GM18867 (cell line): ENCODE data around the gene SH3RF1.
A peak's percentile ranks its signal among the peaks of the same experiment; 100 is the strongest.
"Not testable (repeated sequence)": the region's sequence is repeated elsewhere in the genome, so short reads cannot be mapped to it uniquely, and the experiment has no call there.

Experiments
- ATAC-seq: cut with Tn5 transposase; IDR thresholded peaks from one replicate; pipeline ENCODE4 v1.9.1; 2021; ENCODE audit warnings: mild to moderate bottlenecking, moderate library complexity; ENCODE audit not compliant: unreplicated experiment

SH3RF1 gene

GRCh38 chr4:169229571-169230028 is 41.2 kb downstream of the SH3RF1 start:
- no peak for ATAC-seq

GRCh38 chr4:169228076-169228475 is 42.7 kb downstream of the SH3RF1 start:
- no peak for ATAC-seq

GRCh38 chr4:169226565-169226964 is 44.2 kb downstream of the SH3RF1 start:
- ATAC-seq: no peak

GRCh38 chr4:169225812-169226211 is 44.9 kb downstream of the SH3RF1 start:
- peak; percentile 29 for ATAC-seq

- ATAC-seq: peak; percentile 49
These were observed 45.6 kb downstream of the SH3RF1 start for GRCh38 chr4:169225058-169225751.

- ATAC-seq: no peak
These were observed 48.0 kb downstream of the SH3RF1 start for GRCh38 chr4:169222761-169223160.

GRCh38 chr4:169221662-169222061 is 49.1 kb downstream of the SH3RF1 start:
- no peak for ATAC-seq

GRCh38 chr4:169220854-169221411 is 49.8 kb downstream of the SH3RF1 start:
- no peak for ATAC-seq

GRCh38 chr4:169220447-169220846 is 50.3 kb downstream of the SH3RF1 start:
- no peak for ATAC-seq

- ATAC-seq: no peak
These were observed 51.3 kb downstream of the SH3RF1 start for GRCh38 chr4:169219440-169219839.

GRCh38 chr4:169215656-169216055 is 55.1 kb downstream of the SH3RF1 start:
- ATAC-seq: peak; percentile 46

- no peak for ATAC-seq
These were observed 57.8 kb downstream of the SH3RF1 start for GRCh38 chr4:169212981-169213380.

GRCh38 chr4:169210504-169211118 is 60.1 kb downstream of the SH3RF1 start:
- peak; percentile 95 for ATAC-seq

GRCh38 chr4:169209388-169209883 is 61.3 kb downstream of the SH3RF1 start:
- no peak for ATAC-seq

- ATAC-seq: no peak
These were observed 62.2 kb downstream of the SH3RF1 start for GRCh38 chr4:169208516-169208915.

GRCh38 chr4:169208090-169208455 is 62.7 kb downstream of the SH3RF1 start:
- ATAC-seq: no peak

GRCh38 chr4:169207436-169208089 is 63.2 kb downstream of the SH3RF1 start:
- no peak for ATAC-seq

- no peak for ATAC-seq
These were observed 65.0 kb downstream of the SH3RF1 start for GRCh38 chr4:169205744-169206080.

GRCh38 chr4:169205075-169205743 is 65.5 kb downstream of the SH3RF1 start:
- no peak for ATAC-seq

GRCh38 chr4:169203891-169204290 is 66.9 kb downstream of the SH3RF1 start:
- ATAC-seq: no peak

GRCh38 chr4:169203278-169203677 is 67.5 kb downstream of the SH3RF1 start:
- not testable (repeated sequence) for ATAC-seq
